Activated naive CD8-positive, alpha-beta T cell treated with anti-CD3 and anti-CD28 coated beads, Interleukin-2, amount 10 ng/mL, durations not matched to agents 7 days and 5 days (primary cell): Measurements from ENCODE around the gene SLF1. TPM values are rescaled to one million over a fixed set of nuclear protein-coding genes. Genes with fewer than 3 reads are reported as not detected.

Experiments used
- ATAC-seq: fragments of 150-1000 bp; cut with Tn5 transposase; one replicate; pipeline ENCODE4 v1.10.0; 2021; ENCODE audit warnings: low read depth, moderate library complexity
- POLR2A ChIA-PET: fragments of 350-600 bp; sonication (Branson Sonifier 250); formaldehyde crosslinking; loops from one replicate; lab custom pipeline; 2021; ENCODE audit warnings: antibody characterized with exemption; lab: Charles Lee
- DNase-seq: peaks from one replicate; pipeline ENCODE4 v3.0.0; 2021
- H3K27ac Mint-ChIP-seq: one replicate; pipeline ENCODE4 v1.8.0; 2022; ENCODE audit warnings: mild to moderate bottlenecking, mixed read lengths
- H3K27me3 Mint-ChIP-seq: one replicate; pipeline ENCODE4 v1.8.0; 2022; ENCODE audit warnings: mild to moderate bottlenecking, moderate library complexity, mixed read lengths
- H3K36me3 Mint-ChIP-seq: one replicate; pipeline ENCODE4 v1.8.0; 2021; ENCODE audit warnings: mild to moderate bottlenecking, mixed read lengths
- H3K4me1 Mint-ChIP-seq: one replicate; pipeline ENCODE4 v1.8.0; 2021; ENCODE audit warnings: mixed read lengths
- H3K4me3 Mint-ChIP-seq: one replicate; pipeline ENCODE4 v1.8.0; 2022; ENCODE audit warnings: mild to moderate bottlenecking, moderate library complexity, mixed read lengths
- H3K9me3 Mint-ChIP-seq: one replicate; pipeline ENCODE4 v1.8.0; 2021; ENCODE audit warnings: mixed read lengths
- total RNA-seq, 2 experiments: library from RNA; stranded (reverse); gene quantifications; one replicate each; pipeline ENCODE4 v1.2.3, GENCODE V29; 2021

The SLF1 gene
- total RNA-seq, 2 experiments from 2014 or later, result 16.8 to 20.4 TPM

- DNase-seq (no peak), ATAC-seq (no peak)
- H3K36me3 Mint-ChIP-seq, result peaks cover 23% of the 10 kb centered on the region
- POLR2A ChIA-PET, result no interaction called here
- no peak overlapping the region for H3K4me3 Mint-ChIP-seq
- peaks cover 1% of the 10 kb centered on the region for H3K4me1 Mint-ChIP-seq
- no peaks in the 10 kb centered on the region for H3K27me3 Mint-ChIP-seq
- no peak overlapping the region for H3K27ac Mint-ChIP-seq
- no peaks in the 10 kb centered on the region for H3K9me3 Mint-ChIP-seq
These were observed 57.6 kb downstream of the SLF1 start for GRCh38 chr5:94675965-94676618.

GRCh38 chr5:94682814-94683520 is 64.5 kb downstream of the SLF1 start:
- peaks cover 6% of the 10 kb centered on the region for H3K36me3 Mint-ChIP-seq

GRCh38 chr5:94689908-94690307 is 71.4 kb downstream of the SLF1 start:
- Mint-ChIP-seq H3K27ac (no peak overlapping the region), H3K36me3 (peaks cover 10% of the 10 kb centered on the region), H3K4me1 (peaks cover 2% of the 10 kb centered on the region), H3K9me3 (no peaks in the 10 kb centered on the region), H3K27me3 (no peaks in the 10 kb centered on the region), H3K4me3 (no peak overlapping the region)
- ATAC-seq (no peak), DNase-seq (no peak)
- POLR2A ChIA-PET, result no interaction called here

More at GRCh38 chr5:94682814-94683520, 64.5 kb downstream of the SLF1 start:
- no peak overlapping the region for H3K27ac Mint-ChIP-seq
- POLR2A ChIA-PET, result no interaction called here
- no peak for ATAC-seq
- no peak for DNase-seq
- H3K4me1 Mint-ChIP-seq, result no peaks in the 10 kb centered on the region
- H3K9me3 Mint-ChIP-seq, result no peaks in the 10 kb centered on the region
- no peaks in the 10 kb centered on the region for H3K27me3 Mint-ChIP-seq
- no peak overlapping the region for H3K4me3 Mint-ChIP-seq

DNA sequence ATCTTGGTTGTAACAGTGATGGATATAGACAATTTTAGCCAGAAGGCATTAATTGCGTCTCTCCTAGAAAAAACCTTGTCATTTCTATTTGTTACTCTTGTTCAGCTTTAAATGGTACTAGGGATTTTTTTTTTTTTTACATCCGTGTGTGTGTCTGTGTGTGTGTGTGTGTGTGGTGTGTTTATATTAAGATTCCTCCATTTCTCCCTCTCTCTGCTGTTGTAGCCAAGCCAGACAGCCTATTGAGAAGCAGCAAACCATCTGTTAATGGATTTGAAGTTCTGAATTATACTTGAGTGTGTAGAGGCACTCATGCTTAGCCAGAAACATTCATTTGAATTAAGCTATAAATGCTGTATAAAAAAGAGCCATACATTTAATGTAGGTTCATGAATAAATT is 72.3 kb downstream of the SLF1 start:
- POLR2A ChIA-PET, result no interaction called here
- DNase-seq (no peak), ATAC-seq (no peak)
- Mint-ChIP-seq H3K4me3 (no peak overlapping the region), H3K36me3 (peaks cover 10% of the 10 kb centered on the region), H3K9me3 (no peaks in the 10 kb centered on the region), H3K27me3 (no peaks in the 10 kb centered on the region), H3K4me1 (peaks cover 2% of the 10 kb centered on the region), H3K27ac (no peak overlapping the region)

DNA sequence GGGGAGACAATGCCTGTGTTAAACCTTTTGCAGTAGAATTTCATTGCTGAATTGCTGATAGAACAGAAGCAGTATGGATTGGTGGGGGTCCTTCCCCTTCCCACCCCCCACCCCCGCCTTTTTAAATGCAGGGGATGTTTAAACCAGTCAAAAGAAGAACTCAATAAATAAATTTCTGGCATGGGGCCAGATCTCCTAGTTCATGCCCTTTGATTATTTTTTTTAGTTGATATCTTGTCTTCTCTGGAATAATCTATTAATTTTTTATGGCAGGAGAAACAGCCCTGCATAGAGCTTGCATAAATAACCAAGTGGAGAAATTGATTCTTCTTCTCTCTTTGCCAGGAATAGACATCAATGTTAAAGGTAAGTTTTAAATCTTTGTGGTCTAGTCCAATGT is 72.8 kb downstream of the SLF1 start:
- Mint-ChIP-seq H3K27ac (no peak overlapping the region), H3K4me3 (no peak overlapping the region), H3K27me3 (no peaks in the 10 kb centered on the region), H3K36me3 (peaks cover 10% of the 10 kb centered on the region), H3K9me3 (no peaks in the 10 kb centered on the region), H3K4me1 (peaks cover 2% of the 10 kb centered on the region)
- ATAC-seq (no peak), DNase-seq (no peak)
- POLR2A ChIA-PET, result no interaction called here

DNA sequence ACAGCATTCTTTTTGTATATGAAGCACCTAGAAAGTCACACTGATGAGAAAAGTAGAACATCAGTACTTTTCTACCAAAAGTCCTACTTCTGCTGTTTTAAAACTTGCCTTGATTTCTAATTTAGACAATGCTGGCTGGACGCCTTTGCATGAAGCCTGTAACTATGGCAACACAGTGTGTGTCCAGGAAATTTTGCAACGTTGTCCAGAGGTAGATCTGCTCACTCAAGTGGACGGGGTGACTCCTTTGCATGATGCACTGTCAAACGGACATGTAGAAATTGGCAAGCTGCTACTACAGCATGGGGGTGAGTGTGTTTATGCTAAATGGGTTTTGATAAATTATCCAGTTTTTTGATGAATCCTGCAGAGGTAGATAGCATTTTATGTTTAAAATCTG is 73.5 kb downstream of the SLF1 start:
- H3K4me1 Mint-ChIP-seq, result peaks cover 2% of the 10 kb centered on the region
- no peaks in the 10 kb centered on the region for H3K27me3 Mint-ChIP-seq
- no peaks in the 10 kb centered on the region for H3K9me3 Mint-ChIP-seq
- H3K27ac Mint-ChIP-seq, result no peak overlapping the region
- POLR2A ChIA-PET, result no interaction called here
- H3K4me3 Mint-ChIP-seq, result no peak overlapping the region
- peaks cover 10% of the 10 kb centered on the region for H3K36me3 Mint-ChIP-seq
- no peak for DNase-seq
- no peak for ATAC-seq

DNA sequence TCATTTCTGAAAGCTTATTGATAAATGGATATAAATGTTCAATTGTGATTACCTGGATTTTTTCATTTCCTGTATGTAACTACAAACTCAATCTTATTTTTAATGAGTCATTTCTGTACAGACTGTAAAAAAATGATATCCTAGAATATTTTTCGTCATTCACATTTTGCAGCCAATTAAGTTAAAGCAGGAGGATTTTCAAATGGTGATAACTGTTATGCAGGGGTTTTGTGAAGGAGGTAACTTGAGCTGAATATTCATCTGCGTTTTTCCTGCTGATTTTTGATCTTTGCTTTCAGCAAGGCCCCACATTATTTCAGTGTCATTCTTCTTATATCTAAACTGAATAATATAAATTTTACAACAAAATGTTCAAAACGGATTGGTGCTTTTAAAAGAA is 74.1 kb downstream of the SLF1 start:
- POLR2A ChIA-PET, result no interaction called here
- ATAC-seq (no peak), DNase-seq (no peak)
- peaks cover 2% of the 10 kb centered on the region for H3K4me1 Mint-ChIP-seq
- no peaks in the 10 kb centered on the region for H3K27me3 Mint-ChIP-seq
- H3K4me3 Mint-ChIP-seq, result no peak overlapping the region
- no peaks in the 10 kb centered on the region for H3K9me3 Mint-ChIP-seq
- no peak overlapping the region for H3K27ac Mint-ChIP-seq
- peaks cover 8% of the 10 kb centered on the region for H3K36me3 Mint-ChIP-seq

- H3K27ac Mint-ChIP-seq, result no peak overlapping the region
- H3K9me3 Mint-ChIP-seq, result no peaks in the 10 kb centered on the region
- H3K4me1 Mint-ChIP-seq, result peaks cover 2% of the 10 kb centered on the region
- no peak for ATAC-seq
- no peak for DNase-seq
- peaks cover 10% of the 10 kb centered on the region for H3K36me3 Mint-ChIP-seq
- H3K27me3 Mint-ChIP-seq, result no peaks in the 10 kb centered on the region
- POLR2A ChIA-PET, result no interaction called here
- no peak overlapping the region for H3K4me3 Mint-ChIP-seq
These were observed 74.8 kb downstream of the SLF1 start for GRCh38 chr5:94693043-94693822.

GRCh38 chr5:94693845-94694370 is 75.4 kb downstream of the SLF1 start:
- ATAC-seq (no peak), DNase-seq (no peak)
- Mint-ChIP-seq H3K4me1 (peaks cover 1% of the 10 kb centered on the region), H3K4me3 (no peak overlapping the region), H3K27ac (no peak overlapping the region), H3K27me3 (no peaks in the 10 kb centered on the region), H3K9me3 (no peaks in the 10 kb centered on the region), H3K36me3 (peaks cover 8% of the 10 kb centered on the region)
- POLR2A ChIA-PET, result no interaction called here

GRCh38 chr5:94694671-94695070 is 76.2 kb downstream of the SLF1 start:
- Mint-ChIP-seq H3K9me3 (no peaks in the 10 kb centered on the region), H3K36me3 (peaks cover 6% of the 10 kb centered on the region), H3K4me1 (no peaks in the 10 kb centered on the region), H3K27me3 (no peaks in the 10 kb centered on the region), H3K27ac (no peak overlapping the region), H3K4me3 (no peak overlapping the region)
- ATAC-seq (no peak), DNase-seq (no peak)
- POLR2A ChIA-PET, result no interaction called here

DNA sequence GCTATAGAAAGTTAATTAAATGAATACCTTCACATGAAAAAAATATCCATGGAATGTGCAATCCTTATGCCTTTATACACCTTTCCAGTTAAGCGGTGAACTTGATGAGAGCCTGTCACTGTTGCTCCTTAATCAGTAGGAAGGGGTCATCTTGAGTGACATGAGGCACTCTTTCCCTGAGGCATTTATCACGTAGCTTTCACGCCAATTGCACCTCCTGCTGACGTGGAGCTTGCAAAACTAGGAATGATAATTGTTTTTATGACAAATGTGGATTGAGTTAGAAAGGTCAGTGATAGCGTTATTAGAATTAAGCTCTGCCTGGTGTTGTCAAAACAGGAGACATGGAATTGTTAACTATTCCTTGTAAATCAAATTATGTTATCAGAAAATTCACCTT is 79.7 kb downstream of the SLF1 start:
- DNase-seq (no peak), ATAC-seq (no peak)
- H3K36me3 Mint-ChIP-seq, result peaks cover 5% of the 10 kb centered on the region
- POLR2A ChIA-PET, result no interaction called here
- no peak overlapping the region for H3K4me3 Mint-ChIP-seq
- no peak overlapping the region for H3K27ac Mint-ChIP-seq
- no peaks in the 10 kb centered on the region for H3K27me3 Mint-ChIP-seq
- no peaks in the 10 kb centered on the region for H3K9me3 Mint-ChIP-seq
- H3K4me1 Mint-ChIP-seq, result peaks cover 11% of the 10 kb centered on the region

- POLR2A ChIA-PET, result no interaction called here
- no peak for ATAC-seq
These were observed 81.1 kb downstream of the SLF1 start for GRCh38 chr5:94699562-94699961.

DNA sequence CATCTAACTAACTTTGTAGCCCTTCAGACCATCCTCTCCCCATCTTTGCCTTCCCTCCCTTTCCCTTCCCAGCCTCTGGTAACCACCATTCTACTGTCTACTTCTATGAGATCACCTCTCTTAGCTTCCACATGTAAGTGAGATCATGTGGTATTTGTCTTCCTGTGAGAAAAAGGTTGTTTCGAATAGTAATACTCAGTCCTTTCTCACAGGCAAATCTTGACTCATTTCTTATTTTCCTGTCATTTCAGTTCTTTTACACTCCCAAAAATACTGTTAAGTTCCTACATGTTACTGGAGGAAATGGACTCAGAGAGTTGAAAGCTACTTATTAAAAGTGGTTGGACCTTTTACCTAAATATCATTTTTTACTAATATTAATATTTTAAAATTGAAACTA is 82.1 kb downstream of the SLF1 start:
- Mint-ChIP-seq H3K27ac (peak overlapping the region; percentile 17), H3K4me3 (no peak overlapping the region), H3K36me3 (peaks cover 5% of the 10 kb centered on the region), H3K4me1 (peaks cover 11% of the 10 kb centered on the region), H3K9me3 (no peaks in the 10 kb centered on the region), H3K27me3 (no peaks in the 10 kb centered on the region)
- POLR2A ChIA-PET, result no interaction called here
- ATAC-seq (no peak), DNase-seq (no peak)

More at GRCh38 chr5:94699562-94699961, 81.1 kb downstream of the SLF1 start:
- Mint-ChIP-seq H3K4me1 (peaks cover 11% of the 10 kb centered on the region), H3K4me3 (no peak overlapping the region), H3K27me3 (no peaks in the 10 kb centered on the region), H3K36me3 (peaks cover 5% of the 10 kb centered on the region), H3K9me3 (no peaks in the 10 kb centered on the region), H3K27ac (no peak overlapping the region)
- DNase-seq, result no peak
